OCI-LY1 (cell line): ENCODE data around the gene SDK1.

ENCODE experiments used
- EZH2 ChIP-seq: fragments of 200-600 bp; sonication (generic), shearing (Covaris generic); IDR thresholded peaks from 2 replicates; pipeline ENCODE4 v1.8.0; 2017; ENCODE audit warnings: borderline replicate concordance, mixed run types, mild to moderate bottlenecking, antibody characterized with exemption, low read length, moderate library complexity, mixed read lengths
- TF ChIP-seq, protein P1 (sequence below): fragments of 200-600 bp; sonication (generic), shearing (Covaris generic); IDR thresholded peaks from 2 replicates; pipeline ENCODE4 v1.5.1; 2017; ENCODE audit warnings: mild to moderate bottlenecking, antibody characterized with exemption, low read length, moderate library complexity, mixed read lengths

DNA sequence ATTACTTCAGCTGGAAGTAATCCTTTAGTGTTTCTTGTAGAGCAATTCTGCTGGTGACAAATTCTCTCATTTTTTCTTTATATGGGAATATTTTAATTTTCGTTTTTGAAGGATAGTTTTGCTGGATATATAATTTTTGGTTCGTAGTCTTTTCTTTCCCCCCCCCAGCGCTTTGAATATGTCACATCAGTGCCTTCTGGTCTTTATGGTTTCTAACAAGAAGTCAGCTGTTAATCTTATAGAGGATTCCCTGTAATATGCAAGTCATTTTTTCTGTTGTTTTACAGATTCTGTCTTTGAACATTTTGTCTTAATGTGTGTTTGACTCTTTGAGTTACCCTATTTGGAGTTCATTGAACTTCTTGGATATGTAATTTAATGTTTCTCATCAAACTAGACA lies 96.3 kb downstream of the SDK1 start:
- TF ChIP-seq, protein P1, sequence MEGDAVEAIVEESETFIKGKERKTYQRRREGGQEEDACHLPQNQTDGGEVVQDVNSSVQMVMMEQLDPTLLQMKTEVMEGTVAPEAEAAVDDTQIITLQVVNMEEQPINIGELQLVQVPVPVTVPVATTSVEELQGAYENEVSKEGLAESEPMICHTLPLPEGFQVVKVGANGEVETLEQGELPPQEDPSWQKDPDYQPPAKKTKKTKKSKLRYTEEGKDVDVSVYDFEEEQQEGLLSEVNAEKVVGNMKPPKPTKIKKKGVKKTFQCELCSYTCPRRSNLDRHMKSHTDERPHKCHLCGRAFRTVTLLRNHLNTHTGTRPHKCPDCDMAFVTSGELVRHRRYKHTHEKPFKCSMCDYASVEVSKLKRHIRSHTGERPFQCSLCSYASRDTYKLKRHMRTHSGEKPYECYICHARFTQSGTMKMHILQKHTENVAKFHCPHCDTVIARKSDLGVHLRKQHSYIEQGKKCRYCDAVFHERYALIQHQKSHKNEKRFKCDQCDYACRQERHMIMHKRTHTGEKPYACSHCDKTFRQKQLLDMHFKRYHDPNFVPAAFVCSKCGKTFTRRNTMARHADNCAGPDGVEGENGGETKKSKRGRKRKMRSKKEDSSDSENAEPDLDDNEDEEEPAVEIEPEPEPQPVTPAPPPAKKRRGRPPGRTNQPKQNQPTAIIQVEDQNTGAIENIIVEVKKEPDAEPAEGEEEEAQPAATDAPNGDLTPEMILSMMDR, result no peak
- no peak for TF ChIP-seq EZH2
